GM12878 (cell line): ENCODE results near the gene MYO16. TPM values are rescaled to one million over a fixed set of nuclear protein-coding genes. Genes with fewer than 3 reads are reported as not detected.

Source experiments
- ATAC-seq: fragments of 200-7000 bp; cut with Tn5 transposase; 3 replicates; pipeline ENCODE4 v1.9.1; 2020; ENCODE audit warnings: mild to moderate bottlenecking, moderate library complexity
- BruUV-seq: library from RNA; stranded (reverse); fragments of 400-500 nt; replicated peaks from 2 replicates; lab custom pipeline; 2021; lab: Mats Ljungman, UMichigan
- CTCF ChIA-PET: fragments of 300-600 bp; sonication (Branson Sonifier 250); formaldehyde crosslinking; extraction: SDS; loops from one replicate; lab custom pipeline; 2021; ENCODE audit warnings: inconsistent platforms; lab: Yijun Ruan, JAX
- POLR2A ChIA-PET: fragments of 350-600 bp; formaldehyde crosslinking; extraction: SDS; loops from one replicate; lab custom pipeline; 2021; ENCODE audit warnings: inconsistent platforms; lab: Charles Lee
- RAD21 ChIA-PET: fragments of 300-600 bp; sonication (Branson Sonifier 250); formaldehyde crosslinking; loops from one replicate; lab custom pipeline; 2023; ENCODE audit warnings: antibody characterized with exemption; ENCODE audit not compliant: unreplicated experiment; lab: Charles Lee
- SMC1A ChIA-PET: fragments of 300-600 bp; sonication (Branson Sonifier 250); formaldehyde crosslinking; loops from one replicate; lab custom pipeline; 2023; ENCODE audit not compliant: unreplicated experiment, uncharacterized antibody; lab: Charles Lee
- DNase-seq: peaks from one replicate; pipeline ENCODE4 v3.0.0-alpha.2; 2011; ENCODE audit warnings: low read depth, low spot score
- FAIRE-seq: peaks from 3 replicates; lab custom pipeline; 2011; peaks lifted over from hg19 to GRCh38; lab: Jason Lieb, UNC
- H2AFZ ChIP-seq: 2 replicates; pipeline ENCODE4 v1.6.0; 2011; ENCODE audit warnings: low read depth, low read length, control low read depth; ENCODE audit not compliant: control insufficient read depth
- H3K27ac ChIP-seq: 2 replicates; pipeline ENCODE4 v1.5.1; 2011; ENCODE audit warnings: control low read depth; ENCODE audit not compliant: control insufficient read depth, insufficient read depth
- H3K27me3 ChIP-seq, 2 experiments: replicated peaks in 1 of 2; 2 replicates each; pipeline versions ENCODE4 v1.6.0 to v1.6.1; 2011; ENCODE audit warnings: low read length in 1 of 2; ENCODE audit not compliant: control insufficient read depth in 2 of 2, insufficient read depth in 2 of 2
- H3K36me3 ChIP-seq, 2 experiments: 2 replicates each; pipeline ENCODE4 v1.5.1; 2011; ENCODE audit warnings: low read length in 1 of 2; ENCODE audit not compliant: control insufficient read depth in 2 of 2, insufficient read depth in 2 of 2
- H3K4me1 ChIP-seq: 2 replicates; pipeline ENCODE4 v1.6.1; 2011; ENCODE audit warnings: mild to moderate bottlenecking, low read length, moderate library complexity, mixed read lengths; ENCODE audit not compliant: control insufficient read depth, insufficient read depth
- H3K4me2 ChIP-seq: 2 replicates; pipeline ENCODE4 v1.6.0; 2011; ENCODE audit warnings: control low read depth; ENCODE audit not compliant: control insufficient read depth, insufficient read depth
- H3K4me3 ChIP-seq: fragments of 200-600 bp; sonication (generic); 2 replicates; pipeline ENCODE4 v1.5.1; 2016
- H3K79me2 ChIP-seq: 2 replicates; pipeline ENCODE4 v1.6.0; 2011; ENCODE audit warnings: low read length; ENCODE audit not compliant: control insufficient read depth, insufficient read depth
- H3K9ac ChIP-seq: 2 replicates; pipeline ENCODE4 v1.8.0; 2011; ENCODE audit warnings: low read length, control low read depth, mixed read lengths; ENCODE audit not compliant: control insufficient read depth, insufficient read depth
- H3K9me3 ChIP-seq: replicated peaks from 3 replicates; pipeline ENCODE4 v1.5.1; 2011; ENCODE audit warnings: mild to moderate bottlenecking, low read length; ENCODE audit not compliant: control insufficient read depth, insufficient read depth
- H4K20me1 ChIP-seq: 2 replicates; pipeline ENCODE4 v1.6.0; 2011; ENCODE audit not compliant: control insufficient read depth, insufficient read depth
- BMI1 ChIP-seq: fragments of 450-650 bp; IDR thresholded peaks from 2 replicates; pipeline ENCODE4 v1.6.1; 2016; ENCODE audit warnings: mild to moderate bottlenecking, moderate library complexity, borderline replicate concordance
- CHD4 ChIP-seq: fragments of 200-600 bp; sonication (generic); IDR thresholded peaks from 2 replicates; pipeline ENCODE4 v1.6.1; 2016; ENCODE audit warnings: mild to moderate bottlenecking
- MTA3 ChIP-seq: IDR thresholded peaks from 2 replicates; pipeline ENCODE4 v1.6.1; 2012; ENCODE audit warnings: low read length, inconsistent platforms, borderline replicate concordance
- MXI1 ChIP-seq: fragments of 150-350 bp; IDR thresholded peaks from 2 replicates; pipeline ENCODE4 v1.6.1; 2011; ENCODE audit warnings: low read depth, mild to moderate bottlenecking, inconsistent platforms, low read length, improper control_type of control experiment
- NBN ChIP-seq: fragments of 450-650 bp; IDR thresholded peaks from 2 replicates; pipeline ENCODE4 v1.6.1; 2016
- POLR2A ChIP-seq: IDR thresholded peaks from 2 replicates; pipeline ENCODE4 v1.6.1; 2011; ENCODE audit warnings: low read depth, mild to moderate bottlenecking, low read length
- RUNX3 ChIP-seq: IDR thresholded peaks from 2 replicates; pipeline ENCODE4 v1.6.1; 2012; ENCODE audit warnings: low read length, inconsistent platforms
- SMARCA5 ChIP-seq: fragments of 450-650 bp; IDR thresholded peaks from 2 replicates; pipeline ENCODE4 v1.6.1; 2017; ENCODE audit warnings: mild to moderate bottlenecking
- SP1 ChIP-seq: IDR thresholded peaks from one replicate; pipeline ENCODE4 v1.6.1; 2011; ENCODE audit warnings: low read depth, low read length
- TCF12 ChIP-seq: IDR thresholded peaks from 2 replicates; pipeline ENCODE4 v1.6.1; 2011; ENCODE audit warnings: low read depth, mild to moderate bottlenecking, low read length
- WGBS: methylation state at CpG from one replicate; pipeline ENCODE4 v1.1.6; 2016; ENCODE audit warnings: low lambda C conversion rate; ENCODE audit not compliant: insufficient replicate concordance, insufficient coverage; ENCODE audit errors: missing lambda C conversion rate; 5-methylcytosine and 5-hydroxymethylcytosine counted together
- in situ Hi-C: fragments of 300-500 bp; cut with MboI; formaldehyde crosslinking; loops from 9 replicates; pipeline ENCODE4 v1.14.3; 2018; ENCODE audit warnings: mixed read lengths
- intact Hi-C: fragments of 100-400 bp; cut with micrococcal nuclease; formaldehyde crosslinking; loops from one replicate; pipeline ENCODE4 v1.14.2; 2022; ENCODE audit not compliant: unreplicated experiment
- polyA plus RNA-seq, 11 experiments: library from polyadenylated mRNA; depleted of rRNA in 4 of 11; unstranded in 6 of 11; stranded (reverse) in 5 of 11; fragments of >200 nt; fragmentation: Nextera tagmentation in 4 of 11; fragmentation: Illumina TruSeq in 1 of 11; extraction: Ambion mirVana in 4 of 11; extraction: Trizol in 1 of 11; gene quantifications; 1 replicate in 1 of 11; 2 replicates in 10 of 11; pipeline versions ENCODE4 v1.2.1 to v1.2.3, GENCODE V29; 2011 to 2016; ENCODE audit warnings: inconsistent platforms in 2 of 11, missing spikeins in 2 of 11, low read depth in 1 of 11
- total RNA-seq, 4 experiments: library from RNA; depleted of rRNA in 3 of 4; stranded (reverse); fragments of >200 nt in 3 of 4; fragmentation: Illumina TruSeq in 1 of 4; extraction: Trizol in 1 of 4; gene quantifications; 2 replicates each; pipeline versions ENCODE4 v1.2.1 to v1.2.3, GENCODE V29; 2013 to 2021
- TF ChIP-seq, protein P1 (sequence below): fragments of 450-650 bp; formaldehyde crosslinking; IDR thresholded peaks from 2 replicates; pipeline ENCODE4 v1.4.0; 2020; ENCODE audit warnings: mild to moderate bottlenecking, moderate library complexity
- TF ChIP-seq, protein P2 (sequence below): fragments of 450-650 bp; IDR thresholded peaks from 2 replicates; pipeline ENCODE4 v1.6.1; 2017; ENCODE audit warnings: mild to moderate bottlenecking
- TF ChIP-seq, protein P3 (sequence below): fragments of 450-650 bp; IDR thresholded peaks from 2 replicates; pipeline ENCODE4 v1.6.1; 2016; ENCODE audit warnings: mild to moderate bottlenecking, moderate library complexity, borderline replicate concordance
- TF ChIP-seq, protein P4 (sequence below): fragments of 450-650 bp; IDR thresholded peaks from 2 replicates; pipeline ENCODE4 v1.6.1; 2018; ENCODE audit warnings: borderline replicate concordance, mild to moderate bottlenecking; ENCODE audit not compliant: partially characterized antibody

MYO16 gene
- total and polyA plus RNA-seq, 10 of the 15 experiments (the other 5 are each of a cell fraction or from before 2014, with no cell fraction given): under 0.01 to 1.7 (median 0.05) TPM; not detected in 4

DNA sequence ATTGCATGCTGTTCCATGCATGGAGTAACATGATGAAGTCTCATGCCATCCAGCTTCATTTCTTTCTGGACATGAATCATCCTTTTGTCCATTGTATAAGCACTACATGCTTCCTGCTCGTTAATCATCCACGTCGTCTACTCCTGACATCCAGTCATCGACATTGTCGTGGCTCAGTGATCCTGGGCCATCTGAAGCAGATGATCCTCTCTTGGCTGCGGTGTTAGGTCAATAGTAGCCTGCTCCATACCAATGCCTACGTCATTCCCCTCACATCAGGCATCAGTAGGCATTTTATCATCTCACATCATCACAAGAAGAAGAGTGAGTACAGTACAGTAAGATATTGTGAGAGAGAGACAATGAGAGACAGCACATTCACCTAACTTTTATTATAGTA, 7.9 kb upstream of the MYO16 start:
- in situ Hi-C loops (no loop called here), intact Hi-C loops (no loop called here)
- WGBS: 12% methylated on average over 7 of the region's 7 CpGs
- H3K27ac ChIP-seq: no peak overlapping the region
- no peaks in the 10 kb centered on the region for H3K4me1 ChIP-seq
- H3K79me2 ChIP-seq: no peaks in the 10 kb centered on the region
- FAIRE-seq (no peak), DNase-seq (no peak), ATAC-seq (no peak)
- H3K9me3 ChIP-seq: no peaks in the 10 kb centered on the region; the same call in 2 of the 3 replicates
- SMC1A ChIA-PET: no interaction called here
- no peaks in the 10 kb centered on the region for H3K36me3 ChIP-seq
- RAD21 ChIA-PET: no interaction called here
- H3K9ac ChIP-seq: no peak overlapping the region
- CTCF ChIA-PET: no interaction called here
- BruUV-seq: no TSS peak
- H3K4me2 ChIP-seq: no peak overlapping the region
- H2AFZ ChIP-seq: no peak overlapping the region
- no peaks in the 10 kb centered on the region for H3K27me3 ChIP-seq
- H4K20me1 ChIP-seq: no peaks in the 10 kb centered on the region
- H3K4me3 ChIP-seq: no peak overlapping the region
- POLR2A ChIA-PET: no interaction called here
- TF ChIP-seq, protein P1, sequence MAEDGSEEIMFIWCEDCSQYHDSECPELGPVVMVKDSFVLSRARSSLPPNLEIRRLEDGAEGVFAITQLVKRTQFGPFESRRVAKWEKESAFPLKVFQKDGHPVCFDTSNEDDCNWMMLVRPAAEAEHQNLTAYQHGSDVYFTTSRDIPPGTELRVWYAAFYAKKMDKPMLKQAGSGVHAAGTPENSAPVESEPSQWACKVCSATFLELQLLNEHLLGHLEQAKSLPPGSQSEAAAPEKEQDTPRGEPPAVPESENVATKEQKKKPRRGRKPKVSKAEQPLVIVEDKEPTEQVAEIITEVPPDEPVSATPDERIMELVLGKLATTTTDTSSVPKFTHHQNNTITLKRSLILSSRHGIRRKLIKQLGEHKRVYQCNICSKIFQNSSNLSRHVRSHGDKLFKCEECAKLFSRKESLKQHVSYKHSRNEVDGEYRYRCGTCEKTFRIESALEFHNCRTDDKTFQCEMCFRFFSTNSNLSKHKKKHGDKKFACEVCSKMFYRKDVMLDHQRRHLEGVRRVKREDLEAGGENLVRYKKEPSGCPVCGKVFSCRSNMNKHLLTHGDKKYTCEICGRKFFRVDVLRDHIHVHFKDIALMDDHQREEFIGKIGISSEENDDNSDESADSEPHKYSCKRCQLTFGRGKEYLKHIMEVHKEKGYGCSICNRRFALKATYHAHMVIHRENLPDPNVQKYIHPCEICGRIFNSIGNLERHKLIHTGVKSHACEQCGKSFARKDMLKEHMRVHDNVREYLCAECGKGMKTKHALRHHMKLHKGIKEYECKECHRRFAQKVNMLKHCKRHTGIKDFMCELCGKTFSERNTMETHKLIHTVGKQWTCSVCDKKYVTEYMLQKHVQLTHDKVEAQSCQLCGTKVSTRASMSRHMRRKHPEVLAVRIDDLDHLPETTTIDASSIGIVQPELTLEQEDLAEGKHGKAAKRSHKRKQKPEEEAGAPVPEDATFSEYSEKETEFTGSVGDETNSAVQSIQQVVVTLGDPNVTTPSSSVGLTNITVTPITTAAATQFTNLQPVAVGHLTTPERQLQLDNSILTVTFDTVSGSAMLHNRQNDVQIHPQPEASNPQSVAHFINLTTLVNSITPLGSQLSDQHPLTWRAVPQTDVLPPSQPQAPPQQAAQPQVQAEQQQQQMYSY: no peak
- TF ChIP-seq TCF12 (no peak), MTA3 (no peak), NBN (no peak), RUNX3 (no peak), POLR2A (no peak), MXI1 (no peak), SMARCA5 (no peak), BMI1 (no peak), CHD4 (no peak), SP1 (no peak)
- TF ChIP-seq, protein P2, sequence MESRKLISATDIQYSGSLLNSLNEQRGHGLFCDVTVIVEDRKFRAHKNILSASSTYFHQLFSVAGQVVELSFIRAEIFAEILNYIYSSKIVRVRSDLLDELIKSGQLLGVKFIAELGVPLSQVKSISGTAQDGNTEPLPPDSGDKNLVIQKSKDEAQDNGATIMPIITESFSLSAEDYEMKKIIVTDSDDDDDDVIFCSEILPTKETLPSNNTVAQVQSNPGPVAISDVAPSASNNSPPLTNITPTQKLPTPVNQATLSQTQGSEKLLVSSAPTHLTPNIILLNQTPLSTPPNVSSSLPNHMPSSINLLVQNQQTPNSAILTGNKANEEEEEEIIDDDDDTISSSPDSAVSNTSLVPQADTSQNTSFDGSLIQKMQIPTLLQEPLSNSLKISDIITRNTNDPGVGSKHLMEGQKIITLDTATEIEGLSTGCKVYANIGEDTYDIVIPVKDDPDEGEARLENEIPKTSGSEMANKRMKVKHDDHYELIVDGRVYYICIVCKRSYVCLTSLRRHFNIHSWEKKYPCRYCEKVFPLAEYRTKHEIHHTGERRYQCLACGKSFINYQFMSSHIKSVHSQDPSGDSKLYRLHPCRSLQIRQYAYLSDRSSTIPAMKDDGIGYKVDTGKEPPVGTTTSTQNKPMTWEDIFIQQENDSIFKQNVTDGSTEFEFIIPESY: no peak
- TF ChIP-seq, protein P3, sequence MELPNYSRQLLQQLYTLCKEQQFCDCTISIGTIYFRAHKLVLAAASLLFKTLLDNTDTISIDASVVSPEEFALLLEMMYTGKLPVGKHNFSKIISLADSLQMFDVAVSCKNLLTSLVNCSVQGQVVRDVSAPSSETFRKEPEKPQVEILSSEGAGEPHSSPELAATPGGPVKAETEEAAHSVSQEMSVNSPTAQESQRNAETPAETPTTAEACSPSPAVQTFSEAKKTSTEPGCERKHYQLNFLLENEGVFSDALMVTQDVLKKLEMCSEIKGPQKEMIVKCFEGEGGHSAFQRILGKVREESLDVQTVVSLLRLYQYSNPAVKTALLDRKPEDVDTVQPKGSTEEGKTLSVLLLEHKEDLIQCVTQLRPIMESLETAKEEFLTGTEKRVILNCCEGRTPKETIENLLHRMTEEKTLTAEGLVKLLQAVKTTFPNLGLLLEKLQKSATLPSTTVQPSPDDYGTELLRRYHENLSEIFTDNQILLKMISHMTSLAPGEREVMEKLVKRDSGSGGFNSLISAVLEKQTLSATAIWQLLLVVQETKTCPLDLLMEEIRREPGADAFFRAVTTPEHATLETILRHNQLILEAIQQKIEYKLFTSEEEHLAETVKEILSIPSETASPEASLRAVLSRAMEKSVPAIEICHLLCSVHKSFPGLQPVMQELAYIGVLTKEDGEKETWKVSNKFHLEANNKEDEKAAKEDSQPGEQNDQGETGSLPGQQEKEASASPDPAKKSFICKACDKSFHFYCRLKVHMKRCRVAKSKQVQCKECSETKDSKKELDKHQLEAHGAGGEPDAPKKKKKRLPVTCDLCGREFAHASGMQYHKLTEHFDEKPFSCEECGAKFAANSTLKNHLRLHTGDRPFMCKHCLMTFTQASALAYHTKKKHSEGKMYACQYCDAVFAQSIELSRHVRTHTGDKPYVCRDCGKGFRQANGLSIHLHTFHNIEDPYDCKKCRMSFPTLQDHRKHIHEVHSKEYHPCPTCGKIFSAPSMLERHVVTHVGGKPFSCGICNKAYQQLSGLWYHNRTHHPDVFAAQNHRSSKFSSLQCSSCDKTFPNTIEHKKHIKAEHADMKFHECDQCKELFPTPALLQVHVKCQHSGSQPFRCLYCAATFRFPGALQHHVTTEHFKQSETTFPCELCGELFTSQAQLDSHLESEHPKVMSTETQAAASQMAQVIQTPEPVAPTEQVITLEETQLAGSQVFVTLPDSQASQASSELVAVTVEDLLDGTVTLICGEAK: no peak
- TF ChIP-seq, protein P4, sequence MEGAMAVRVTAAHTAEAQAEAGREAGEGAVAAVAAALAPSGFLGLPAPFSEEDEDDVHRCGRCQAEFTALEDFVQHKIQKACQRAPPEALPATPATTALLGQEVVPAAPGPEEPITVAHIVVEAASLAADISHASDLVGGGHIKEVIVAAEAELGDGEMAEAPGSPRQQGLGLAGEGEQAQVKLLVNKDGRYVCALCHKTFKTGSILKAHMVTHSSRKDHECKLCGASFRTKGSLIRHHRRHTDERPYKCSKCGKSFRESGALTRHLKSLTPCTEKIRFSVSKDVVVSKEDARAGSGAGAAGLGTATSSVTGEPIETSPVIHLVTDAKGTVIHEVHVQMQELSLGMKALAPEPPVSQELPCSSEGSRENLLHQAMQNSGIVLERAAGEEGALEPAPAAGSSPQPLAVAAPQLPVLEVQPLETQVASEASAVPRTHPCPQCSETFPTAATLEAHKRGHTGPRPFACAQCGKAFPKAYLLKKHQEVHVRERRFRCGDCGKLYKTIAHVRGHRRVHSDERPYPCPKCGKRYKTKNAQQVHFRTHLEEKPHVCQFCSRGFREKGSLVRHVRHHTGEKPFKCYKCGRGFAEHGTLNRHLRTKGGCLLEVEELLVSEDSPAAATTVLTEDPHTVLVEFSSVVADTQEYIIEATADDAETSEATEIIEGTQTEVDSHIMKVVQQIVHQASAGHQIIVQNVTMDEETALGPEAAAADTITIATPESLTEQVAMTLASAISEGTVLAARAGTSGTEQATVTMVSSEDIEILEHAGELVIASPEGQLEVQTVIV: no peak
